Upper lobe of right lung (tissue), 1 donor: ENCODE data around the gene CCNF. TPM values are rescaled to one million over a fixed set of nuclear protein-coding genes. Genes with fewer than 3 reads are reported as not detected.

Source experiments
- ATAC-seq: fragments of 200-7000 bp; cut with Tn5 transposase; one replicate; pipeline ENCODE4 v1.9.1; 2020; ENCODE audit warnings: mild to moderate bottlenecking, moderate library complexity
- DNase-seq: peaks from one replicate; pipeline ENCODE4 v3.0.0-alpha.2; 2020
- H3K27ac ChIP-seq: fragments of 200-600 bp; one replicate; pipeline ENCODE4 v1.8.0; 2022
- H3K27me3 ChIP-seq: fragments of 200-600 bp; one replicate; pipeline ENCODE4 v1.8.0; 2022; ENCODE audit warnings: mild to moderate bottlenecking
- H3K36me3 ChIP-seq: fragments of 200-600 bp; one replicate; pipeline ENCODE4 v1.8.0; 2022
- H3K4me1 ChIP-seq: fragments of 200-600 bp; one replicate; pipeline ENCODE4 v1.8.0; 2022
- H3K4me3 ChIP-seq: fragments of 200-600 bp; one replicate; pipeline ENCODE4 v1.8.0; 2022; ENCODE audit warnings: mild to moderate bottlenecking
- H3K9me3 ChIP-seq: fragments of 200-600 bp; one replicate; pipeline ENCODE4 v1.8.0; 2022
- intact Hi-C: fragments of 100-400 bp; cut with DNase I; formaldehyde crosslinking; loops from one replicate; pipeline ENCODE4 v1.11.0; 2022
- total RNA-seq: library from RNA; stranded (reverse); fragmentation: NEBNext Ultra II Directional; extraction: Animal tissue kit (Norgen Biotek cat#: 25700); gene quantifications from one replicate; pipeline ENCODE4 v1.2.1, GENCODE V29; 2021
- TF ChIP-seq, protein P1 (sequence below): fragments of 200-600 bp; IDR thresholded peaks from one replicate; pipeline ENCODE4 v1.8.0; 2022; ENCODE audit warnings: antibody characterized with exemption
- donor health status: DM: no; HTN: yes; CAD: no; lungs with severe emphysema.

CCNF gene
- total RNA-seq, 1 donor from 2014 or later = 3.6 TPM

DNA sequence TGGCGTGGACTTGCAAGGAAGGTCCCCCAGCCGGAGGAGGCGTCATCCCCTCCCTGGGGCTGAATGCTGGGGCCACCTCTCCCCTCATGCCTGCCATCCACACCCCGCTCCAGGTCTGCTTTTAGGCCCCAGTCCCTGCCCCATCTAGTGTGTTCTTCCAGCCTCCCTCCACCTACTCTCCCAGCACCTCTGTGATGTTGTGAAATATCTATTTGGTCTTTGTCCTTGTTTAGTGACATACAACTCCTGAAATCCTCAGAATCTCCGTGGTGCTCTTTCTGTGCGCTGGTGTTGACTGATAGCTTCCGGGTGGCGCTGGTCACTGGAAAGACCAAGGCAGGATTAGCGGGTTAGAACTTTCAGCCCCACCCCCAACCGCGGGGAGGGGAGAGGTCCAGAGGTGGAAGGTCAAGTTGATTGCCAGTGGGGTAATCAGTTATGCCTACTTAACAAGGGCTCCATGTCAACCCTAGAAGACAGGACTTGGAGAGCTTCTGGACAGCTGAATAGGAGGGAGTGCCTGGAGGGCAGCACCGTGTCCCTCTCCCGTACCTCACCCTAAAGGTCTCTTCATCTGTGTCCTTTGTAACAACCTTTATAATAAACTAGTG, 55.8 kb downstream of the CCNF start:
- ATAC-seq = no peak
- Histone ChIP-seq H3K27ac (no peak overlapping the region), H3K27me3 (no peaks in the 10 kb centered on the region), H3K4me1 (peaks cover 52% of the 10 kb centered on the region), H3K4me3 (no peak overlapping the region), H3K9me3 (no peaks in the 10 kb centered on the region), H3K36me3 (no peaks in the 10 kb centered on the region)
- no peak for DNase-seq
- TF ChIP-seq, protein P1, sequence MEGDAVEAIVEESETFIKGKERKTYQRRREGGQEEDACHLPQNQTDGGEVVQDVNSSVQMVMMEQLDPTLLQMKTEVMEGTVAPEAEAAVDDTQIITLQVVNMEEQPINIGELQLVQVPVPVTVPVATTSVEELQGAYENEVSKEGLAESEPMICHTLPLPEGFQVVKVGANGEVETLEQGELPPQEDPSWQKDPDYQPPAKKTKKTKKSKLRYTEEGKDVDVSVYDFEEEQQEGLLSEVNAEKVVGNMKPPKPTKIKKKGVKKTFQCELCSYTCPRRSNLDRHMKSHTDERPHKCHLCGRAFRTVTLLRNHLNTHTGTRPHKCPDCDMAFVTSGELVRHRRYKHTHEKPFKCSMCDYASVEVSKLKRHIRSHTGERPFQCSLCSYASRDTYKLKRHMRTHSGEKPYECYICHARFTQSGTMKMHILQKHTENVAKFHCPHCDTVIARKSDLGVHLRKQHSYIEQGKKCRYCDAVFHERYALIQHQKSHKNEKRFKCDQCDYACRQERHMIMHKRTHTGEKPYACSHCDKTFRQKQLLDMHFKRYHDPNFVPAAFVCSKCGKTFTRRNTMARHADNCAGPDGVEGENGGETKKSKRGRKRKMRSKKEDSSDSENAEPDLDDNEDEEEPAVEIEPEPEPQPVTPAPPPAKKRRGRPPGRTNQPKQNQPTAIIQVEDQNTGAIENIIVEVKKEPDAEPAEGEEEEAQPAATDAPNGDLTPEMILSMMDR = no peak
- intact Hi-C loops = no loop called here

DNA sequence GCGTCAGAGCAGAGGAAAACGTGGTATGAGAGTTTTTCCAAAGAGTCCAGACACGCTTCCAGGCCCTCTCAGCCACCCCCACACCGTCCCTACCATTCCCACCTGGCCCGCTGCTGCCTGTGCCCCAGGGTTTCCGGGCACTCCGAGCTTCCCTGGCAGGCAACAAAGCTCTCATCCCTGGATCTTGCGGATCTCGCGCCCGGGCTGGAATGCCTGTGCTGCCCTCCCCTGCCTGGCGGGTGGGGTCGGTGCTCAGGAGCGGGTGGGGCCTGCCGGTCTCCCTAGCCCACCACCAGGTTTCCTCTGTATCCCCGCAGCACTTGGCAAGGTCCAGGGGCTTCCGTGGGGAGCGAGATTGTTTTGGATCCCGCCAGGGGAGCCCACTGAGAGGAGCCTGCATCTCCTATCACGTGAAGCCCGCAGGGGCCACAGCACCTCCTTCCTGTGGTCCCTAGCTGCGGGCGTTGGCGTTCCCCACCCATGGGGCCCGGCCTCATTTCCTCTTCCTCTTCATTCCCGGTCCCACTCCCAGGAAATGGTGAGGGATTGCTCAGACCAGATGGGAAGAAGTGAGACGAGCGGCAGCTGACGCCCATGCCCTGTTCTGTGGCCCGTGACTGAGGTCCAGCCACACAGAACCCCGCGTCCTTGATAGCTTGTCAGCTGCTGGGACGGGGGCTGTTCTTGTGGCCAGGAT, 56.7 kb downstream of the CCNF start:
- Histone ChIP-seq H3K4me1 (peaks cover 47% of the 10 kb centered on the region), H3K27ac (no peak overlapping the region), H3K9me3 (no peaks in the 10 kb centered on the region), H3K4me3 (no peak overlapping the region), H3K27me3 (no peaks in the 10 kb centered on the region), H3K36me3 (peaks cover 3% of the 10 kb centered on the region)
- TF ChIP-seq, protein P1 = no peak
- no peak for ATAC-seq
- intact Hi-C loops = no loop called here
- DNase-seq = no peak

DNA sequence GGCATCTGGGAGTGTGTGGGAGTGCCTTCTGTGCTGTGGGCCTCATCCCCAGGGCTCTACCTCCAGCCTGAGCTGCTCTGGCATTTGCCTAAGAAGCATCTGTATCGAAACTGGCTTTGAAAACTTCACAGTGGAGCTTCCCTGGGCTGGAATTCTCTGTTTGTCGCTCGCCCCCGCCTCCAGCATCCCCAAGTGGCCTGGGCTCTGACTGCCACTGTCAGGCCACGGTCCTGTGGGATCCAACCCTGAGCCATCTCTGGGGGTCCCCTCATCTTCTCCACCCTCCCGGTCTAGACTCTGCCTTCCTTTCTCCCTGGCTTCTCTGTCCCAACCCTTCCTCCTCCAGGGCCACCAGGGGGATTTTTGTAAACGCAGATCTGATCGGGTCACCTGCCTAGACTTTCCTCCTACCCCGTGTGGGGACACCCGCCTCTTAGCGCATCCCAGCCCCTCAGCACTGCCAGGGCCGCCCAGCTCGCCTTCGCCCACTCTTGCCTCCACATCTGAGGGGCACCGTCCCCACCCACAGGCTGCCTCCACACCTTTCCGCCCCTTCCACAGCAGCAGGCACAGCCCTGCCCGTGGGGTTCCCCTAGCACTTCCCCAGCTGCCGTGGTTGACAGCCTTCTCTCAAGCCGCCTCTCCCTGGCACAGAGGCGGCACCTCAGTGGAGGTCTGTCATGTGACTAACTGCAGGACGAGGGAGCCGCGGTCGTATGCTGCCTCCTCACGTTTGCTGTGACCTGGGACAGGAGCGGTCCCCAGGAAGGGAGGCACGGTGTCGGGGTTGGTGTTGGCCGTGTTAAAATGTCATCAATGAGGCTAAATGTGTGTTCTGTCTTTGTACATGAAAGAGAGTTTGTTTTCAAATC, 57.6 kb downstream of the CCNF start:
- intact Hi-C loops = no loop called here
- Histone ChIP-seq H3K36me3 (peaks cover 3% of the 10 kb centered on the region), H3K9me3 (no peaks in the 10 kb centered on the region), H3K27me3 (no peaks in the 10 kb centered on the region), H3K4me3 (no peak overlapping the region), H3K27ac (no peak overlapping the region), H3K4me1 (peaks cover 40% of the 10 kb centered on the region)
- DNase-seq (peak; percentile 88), ATAC-seq (peak; percentile 81)
- TF ChIP-seq, protein P1 = peak; percentile 28

DNA sequence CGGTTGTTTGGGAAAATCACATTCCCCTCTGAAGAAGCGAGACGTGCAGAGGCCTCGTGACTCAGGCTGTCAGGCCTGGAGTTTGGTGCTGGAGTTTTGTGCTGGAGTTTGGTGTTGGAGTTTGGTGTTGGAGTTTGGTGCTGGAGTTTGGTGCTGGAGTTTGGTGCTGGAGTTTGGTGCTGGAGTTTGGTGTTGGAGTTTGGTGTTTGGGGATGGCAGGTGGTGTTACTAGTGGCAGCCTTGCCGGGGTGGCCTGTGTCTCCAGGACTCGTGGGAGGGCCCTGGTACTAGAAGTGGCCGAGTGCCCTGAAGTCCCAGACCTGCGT, 58.2 kb downstream of the CCNF start:
- TF ChIP-seq, protein P1 = no peak
- Histone ChIP-seq H3K4me3 (no peak overlapping the region), H3K36me3 (peaks cover 3% of the 10 kb centered on the region), H3K9me3 (no peaks in the 10 kb centered on the region), H3K27me3 (no peaks in the 10 kb centered on the region), H3K4me1 (peaks cover 35% of the 10 kb centered on the region), H3K27ac (no peak overlapping the region)
- DNase-seq = no peak
- intact Hi-C loops = no loop called here
- no peak for ATAC-seq

DNA sequence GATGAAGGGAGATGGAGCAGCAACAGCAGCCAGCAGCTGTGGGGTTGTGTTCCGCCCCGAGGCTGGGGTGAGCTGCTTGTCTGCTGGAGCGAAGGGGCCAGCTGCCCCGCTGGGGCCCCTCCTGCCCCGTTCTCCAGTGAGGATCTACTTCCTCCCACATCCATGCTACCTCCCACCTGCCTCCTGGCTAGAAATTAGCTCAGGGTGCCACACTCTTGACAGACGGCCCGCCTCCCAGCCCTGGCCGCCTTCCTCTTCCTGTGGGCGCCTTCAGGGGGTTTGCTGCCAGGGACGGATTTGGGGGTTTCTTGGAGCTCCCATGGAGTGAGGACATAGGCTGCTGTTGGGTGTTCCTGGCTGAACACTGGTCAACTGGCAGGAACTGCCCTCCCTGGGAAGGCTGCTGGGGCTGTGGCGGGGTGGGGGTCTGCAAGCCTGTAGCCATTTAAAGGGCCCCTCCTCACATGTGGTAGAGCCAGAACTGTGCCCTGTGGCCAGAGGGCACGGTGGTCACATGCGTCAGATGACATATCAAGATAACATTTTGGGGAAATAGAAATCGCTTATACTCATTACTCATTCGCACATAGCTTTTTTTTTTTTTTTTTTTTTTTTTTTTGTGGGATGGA, 58.8 kb downstream of the CCNF start:
- Histone ChIP-seq H3K4me3 (no peak overlapping the region), H3K4me1 (peaks cover 30% of the 10 kb centered on the region), H3K9me3 (no peaks in the 10 kb centered on the region), H3K27me3 (no peaks in the 10 kb centered on the region), H3K27ac (no peak overlapping the region), H3K36me3 (peaks cover 3% of the 10 kb centered on the region)
- ATAC-seq (peak; percentile 7), DNase-seq (no peak)
- TF ChIP-seq, protein P1 = no peak
- intact Hi-C loops = no loop called here
